ENCODE results near the gene SLC25A17.
A peak's percentile ranks its signal among the peaks of the same experiment; 100 is the strongest.
"Not testable (repeated sequence)": the region's sequence is repeated elsewhere in the genome, so short reads cannot be mapped to it uniquely, and the experiment has no call there.

The SLC25A17 gene

DNA sequence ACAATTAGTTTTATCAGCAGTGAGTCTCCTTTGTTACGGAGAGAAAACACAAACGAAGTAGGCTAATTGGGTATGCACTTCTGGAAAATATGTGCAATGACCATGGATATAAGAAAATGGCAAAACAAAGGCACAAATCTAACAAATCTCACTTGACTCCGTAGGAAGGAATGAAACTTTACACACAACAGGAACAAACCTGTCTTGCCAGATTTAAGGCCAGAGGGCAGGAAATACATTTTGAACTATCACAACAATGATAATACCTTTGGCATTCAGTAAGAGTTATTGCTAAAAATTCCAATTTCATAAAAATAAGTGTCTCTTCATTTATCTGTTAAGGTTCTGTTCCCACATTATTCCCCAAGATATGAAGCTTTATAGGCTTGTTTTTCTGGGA lies 36.6 kb downstream of the SLC25A17 start:
- Histone ChIP-seq H3K4me3 (ENCODE audit: severe bottlenecking) (no peak overlapping the region), H3K27ac (ENCODE audit: poor library complexity, severe bottlenecking) (peak overlapping the region; percentile 63), H3K36me3 (ENCODE audit: low read depth) (peaks cover 37% of the 10 kb centered on the region), H3K9me3 (ENCODE audit: severe bottlenecking) (no peaks in the 10 kb centered on the region), H3K4me1 (ENCODE audit: insufficient read depth, poor library complexity, severe bottlenecking) (peaks cover 14% of the 10 kb centered on the region), H3K27me3 (ENCODE audit: insufficient read depth, poor library complexity, severe bottlenecking) (no peaks in the 10 kb centered on the region)
- ATAC-seq (ENCODE audit: low read depth) = peak; percentile 73
- DNase-seq (ENCODE audit: low spot score) = no peak
- TF ChIP-seq, protein P1, sequence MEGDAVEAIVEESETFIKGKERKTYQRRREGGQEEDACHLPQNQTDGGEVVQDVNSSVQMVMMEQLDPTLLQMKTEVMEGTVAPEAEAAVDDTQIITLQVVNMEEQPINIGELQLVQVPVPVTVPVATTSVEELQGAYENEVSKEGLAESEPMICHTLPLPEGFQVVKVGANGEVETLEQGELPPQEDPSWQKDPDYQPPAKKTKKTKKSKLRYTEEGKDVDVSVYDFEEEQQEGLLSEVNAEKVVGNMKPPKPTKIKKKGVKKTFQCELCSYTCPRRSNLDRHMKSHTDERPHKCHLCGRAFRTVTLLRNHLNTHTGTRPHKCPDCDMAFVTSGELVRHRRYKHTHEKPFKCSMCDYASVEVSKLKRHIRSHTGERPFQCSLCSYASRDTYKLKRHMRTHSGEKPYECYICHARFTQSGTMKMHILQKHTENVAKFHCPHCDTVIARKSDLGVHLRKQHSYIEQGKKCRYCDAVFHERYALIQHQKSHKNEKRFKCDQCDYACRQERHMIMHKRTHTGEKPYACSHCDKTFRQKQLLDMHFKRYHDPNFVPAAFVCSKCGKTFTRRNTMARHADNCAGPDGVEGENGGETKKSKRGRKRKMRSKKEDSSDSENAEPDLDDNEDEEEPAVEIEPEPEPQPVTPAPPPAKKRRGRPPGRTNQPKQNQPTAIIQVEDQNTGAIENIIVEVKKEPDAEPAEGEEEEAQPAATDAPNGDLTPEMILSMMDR (IDR thresholded peaks at IDR 0.05; ENCODE audit: poor library complexity, severe bottlenecking) = no peak

DNA sequence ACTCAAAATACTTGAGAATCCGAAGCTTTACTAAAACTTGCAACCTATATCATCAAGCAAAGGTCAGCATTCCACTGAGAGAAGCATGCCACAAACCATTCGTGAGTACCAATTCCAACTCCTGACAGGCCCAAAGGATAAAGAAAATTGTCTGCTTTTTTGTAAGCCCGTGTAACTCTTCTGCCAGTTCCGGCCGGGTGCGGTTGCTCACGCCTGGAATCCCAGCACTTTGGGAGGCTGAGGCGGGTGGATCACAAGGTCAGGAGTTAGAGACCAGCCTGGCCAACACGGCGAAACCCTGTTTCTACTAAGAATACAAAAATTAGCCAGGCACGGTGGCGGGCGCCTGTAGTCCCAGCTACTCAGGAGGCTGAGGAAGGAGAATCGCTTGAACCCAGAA lies 37.4 kb downstream of the SLC25A17 start:
- H3K4me3 ChIP-seq (ENCODE audit: severe bottlenecking); ATAC-seq (ENCODE audit: low read depth); H3K9me3 ChIP-seq (ENCODE audit: severe bottlenecking); DNase-seq (ENCODE audit: low spot score); H3K27me3 ChIP-seq (ENCODE audit: insufficient read depth, poor library complexity, severe bottlenecking): not testable (repeated sequence)
- Histone ChIP-seq H3K27ac (ENCODE audit: poor library complexity, severe bottlenecking) (peak overlapping the region; percentile 63), H3K36me3 (ENCODE audit: low read depth) (peaks cover 44% of the 10 kb centered on the region), H3K4me1 (ENCODE audit: insufficient read depth, poor library complexity, severe bottlenecking) (peaks cover 14% of the 10 kb centered on the region)

DNA sequence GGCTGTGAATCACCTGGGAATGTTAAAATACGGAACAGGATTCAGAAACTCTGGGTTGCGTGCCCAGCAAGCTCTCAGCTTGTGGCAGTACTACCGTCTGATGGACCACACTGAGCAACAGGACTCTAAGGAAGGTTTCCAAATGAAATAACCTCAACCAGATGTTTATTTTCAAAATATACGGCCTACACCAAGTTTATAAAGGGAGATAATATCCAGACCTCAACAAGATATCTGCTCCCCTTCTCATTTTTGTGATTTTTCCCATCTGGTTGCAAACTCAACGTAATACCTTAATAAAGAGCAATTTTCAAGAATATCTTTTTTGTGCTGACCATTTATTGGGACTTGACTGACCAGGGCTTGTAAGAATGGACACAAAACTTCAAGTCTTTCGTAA lies 49.4 kb downstream of the SLC25A17 start:
- DNase-seq (ENCODE audit: low spot score) (no peak), ATAC-seq (ENCODE audit: low read depth) (no peak)
- Histone ChIP-seq H3K27ac (ENCODE audit: poor library complexity, severe bottlenecking) (no peak overlapping the region), H3K4me1 (ENCODE audit: insufficient read depth, poor library complexity, severe bottlenecking) (no peaks in the 10 kb centered on the region), H3K9me3 (ENCODE audit: severe bottlenecking) (no peaks in the 10 kb centered on the region), H3K36me3 (ENCODE audit: low read depth) (peaks cover 57% of the 10 kb centered on the region), H3K4me3 (ENCODE audit: severe bottlenecking) (no peak overlapping the region), H3K27me3 (ENCODE audit: insufficient read depth, poor library complexity, severe bottlenecking) (no peaks in the 10 kb centered on the region)
- TF ChIP-seq, protein P1 (IDR thresholded peaks at IDR 0.05; ENCODE audit: poor library complexity, severe bottlenecking) = no peak

DNA sequence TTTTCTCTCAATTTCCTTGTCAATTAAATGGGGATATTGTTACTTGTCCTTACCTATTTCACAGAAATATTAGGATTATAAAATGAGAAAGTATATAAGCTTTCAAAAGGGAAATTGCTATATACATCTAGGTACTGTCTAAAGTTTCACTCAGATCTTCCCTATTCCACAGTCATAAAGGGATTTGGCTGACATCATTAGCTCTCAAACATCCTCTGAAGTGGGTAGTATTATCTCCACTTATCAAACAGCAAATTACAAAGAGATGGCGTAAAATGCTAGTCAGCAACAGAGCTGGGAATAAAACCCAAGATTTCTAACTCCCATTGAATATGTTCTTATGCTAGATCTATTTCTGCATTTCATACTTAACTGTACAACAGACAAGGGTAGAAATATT lies 50.9 kb downstream of the SLC25A17 start:
- H3K9me3 ChIP-seq (ENCODE audit: severe bottlenecking) = no peaks in the 10 kb centered on the region
- no peak overlapping the region for H3K4me3 ChIP-seq (ENCODE audit: severe bottlenecking)
- DNase-seq (ENCODE audit: low spot score) (no peak), ATAC-seq (ENCODE audit: low read depth) (no peak)
- H3K4me1 ChIP-seq (ENCODE audit: insufficient read depth, poor library complexity, severe bottlenecking) = no peaks in the 10 kb centered on the region
- no peak overlapping the region for H3K27ac ChIP-seq (ENCODE audit: poor library complexity, severe bottlenecking)
- TF ChIP-seq, protein P1 (IDR thresholded peaks at IDR 0.05; ENCODE audit: poor library complexity, severe bottlenecking) = no peak
- peaks cover 42% of the 10 kb centered on the region for H3K36me3 ChIP-seq (ENCODE audit: low read depth)
- H3K27me3 ChIP-seq (ENCODE audit: insufficient read depth, poor library complexity, severe bottlenecking) = no peaks in the 10 kb centered on the region

DNA sequence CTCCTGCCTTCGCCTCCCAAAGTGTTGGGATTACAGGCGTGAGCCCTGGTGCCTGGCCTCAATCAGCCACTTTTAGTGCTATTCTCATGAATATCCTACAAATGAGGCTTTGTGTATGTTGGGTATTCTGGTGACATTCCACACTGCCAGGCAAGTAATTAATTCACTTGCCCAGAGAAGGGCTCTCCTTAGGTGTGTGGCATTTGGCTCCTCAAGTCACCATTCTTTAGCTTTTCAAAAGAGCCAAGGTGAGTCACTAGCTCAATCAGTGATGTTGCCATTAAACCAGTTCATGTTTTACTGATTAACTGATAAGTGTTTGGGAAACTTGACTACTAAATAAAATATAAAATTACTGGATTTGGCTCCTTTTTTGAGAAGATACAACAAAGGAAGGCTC lies 52.2 kb downstream of the SLC25A17 start:
- H3K27ac ChIP-seq (ENCODE audit: poor library complexity, severe bottlenecking) = no peak overlapping the region
- ATAC-seq (ENCODE audit: low read depth) = no peak
- no peaks in the 10 kb centered on the region for H3K4me1 ChIP-seq (ENCODE audit: insufficient read depth, poor library complexity, severe bottlenecking)
- H3K4me3 ChIP-seq (ENCODE audit: severe bottlenecking) = no peak overlapping the region
- no peaks in the 10 kb centered on the region for H3K9me3 ChIP-seq (ENCODE audit: severe bottlenecking)
- H3K36me3 ChIP-seq (ENCODE audit: low read depth) = peaks cover 32% of the 10 kb centered on the region
- no peak for DNase-seq (ENCODE audit: low spot score)
- no peaks in the 10 kb centered on the region for H3K27me3 ChIP-seq (ENCODE audit: insufficient read depth, poor library complexity, severe bottlenecking)
- TF ChIP-seq, protein P1 (IDR thresholded peaks at IDR 0.05; ENCODE audit: poor library complexity, severe bottlenecking) = no peak

Measured in RWPE2 (cell line).